GM19468 (cell line): ENCODE results near the gene ADGRG1.
"Not testable (repeated sequence)": the region's sequence is repeated elsewhere in the genome, so short reads cannot be mapped to it uniquely, and the experiment has no call there.

ENCODE experiments used
- ATAC-seq: cut with Tn5 transposase; IDR thresholded peaks from one replicate; pipeline ENCODE4 v1.9.1; 2021; ENCODE audit warnings: mild to moderate bottlenecking, moderate library complexity, moderate number of reproducible peaks; ENCODE audit not compliant: unreplicated experiment; ENCODE audit errors: extremely low read depth

ADGRG1 gene

GRCh38 chr16:57711993-57712392 lies 83.6 kb downstream of the ADGRG1 start:
- ATAC-seq, result no peak

- not testable (repeated sequence) for ATAC-seq
These were observed 84.1 kb downstream of the ADGRG1 start for GRCh38 chr16:57712569-57712968.

GRCh38 chr16:57713596-57713995 lies 85.2 kb downstream of the ADGRG1 start:
- ATAC-seq, result no peak

DNA sequence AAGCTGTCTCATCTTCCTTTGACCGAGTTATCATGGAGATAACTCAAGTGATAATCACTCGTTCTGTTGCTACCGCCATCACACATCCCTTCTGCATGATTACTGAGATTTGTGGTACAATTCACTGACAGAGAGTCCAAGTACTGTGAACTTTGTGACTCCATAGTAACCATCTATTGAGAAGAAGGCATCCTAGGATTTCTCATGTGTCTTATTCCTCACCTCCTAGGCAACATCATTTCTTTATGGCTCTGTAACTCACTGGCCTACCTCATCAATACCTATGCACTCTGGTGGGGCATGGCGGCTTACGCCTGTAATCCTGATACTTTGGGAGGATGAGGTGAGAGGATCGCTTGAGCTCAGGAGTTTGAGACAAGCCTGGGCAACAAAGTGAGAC lies 85.6 kb downstream of the ADGRG1 start:
- ATAC-seq, result no peak
